NCI-H1105 (cell line): ENCODE measurements around the gene SPATS2.

Experiments
- DNase-seq: peaks from one replicate; lab custom pipeline; 2025; lab: John Stamatoyannopoulos, UW

Gene SPATS2

DNA sequence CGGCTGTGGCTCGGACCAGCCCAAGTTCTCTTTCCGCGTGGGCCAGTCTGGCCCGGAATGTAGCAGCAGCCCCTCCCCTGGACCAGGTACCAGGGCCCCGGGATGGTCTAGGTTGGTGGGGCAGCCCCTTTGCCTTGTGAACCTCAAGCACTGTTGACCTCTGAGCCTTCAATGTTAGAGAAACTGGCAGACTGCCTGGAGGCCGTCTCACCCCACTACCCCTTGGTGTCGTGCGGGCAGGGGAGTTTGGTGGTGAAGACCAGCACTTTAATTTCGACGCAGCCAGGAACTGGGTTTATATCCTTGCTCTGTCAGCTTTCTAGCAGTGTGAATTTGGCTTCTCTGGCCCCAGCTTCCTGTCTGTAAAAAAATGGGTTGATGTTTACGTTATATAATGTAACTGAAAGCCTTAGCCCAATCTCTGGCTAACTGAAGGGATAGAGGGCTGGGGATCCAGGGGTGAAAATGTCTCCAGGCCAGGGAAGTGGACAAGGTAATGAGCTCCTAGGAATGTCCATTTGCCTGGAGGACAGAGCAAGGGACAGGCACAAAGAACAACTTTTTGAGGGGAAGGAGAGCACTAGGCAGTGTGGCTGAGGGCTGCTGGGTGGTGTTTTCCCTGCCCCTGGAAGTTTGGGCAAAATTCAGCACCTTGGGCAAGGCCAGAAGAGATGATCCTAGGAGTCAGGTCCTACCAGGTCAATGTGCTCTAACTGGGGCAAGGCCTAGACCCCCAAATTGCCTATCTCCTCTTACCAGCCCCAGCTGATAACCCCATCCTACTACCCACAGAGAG, 189.3 kb downstream of the SPATS2 start:
- no peak for DNase-seq

DNA sequence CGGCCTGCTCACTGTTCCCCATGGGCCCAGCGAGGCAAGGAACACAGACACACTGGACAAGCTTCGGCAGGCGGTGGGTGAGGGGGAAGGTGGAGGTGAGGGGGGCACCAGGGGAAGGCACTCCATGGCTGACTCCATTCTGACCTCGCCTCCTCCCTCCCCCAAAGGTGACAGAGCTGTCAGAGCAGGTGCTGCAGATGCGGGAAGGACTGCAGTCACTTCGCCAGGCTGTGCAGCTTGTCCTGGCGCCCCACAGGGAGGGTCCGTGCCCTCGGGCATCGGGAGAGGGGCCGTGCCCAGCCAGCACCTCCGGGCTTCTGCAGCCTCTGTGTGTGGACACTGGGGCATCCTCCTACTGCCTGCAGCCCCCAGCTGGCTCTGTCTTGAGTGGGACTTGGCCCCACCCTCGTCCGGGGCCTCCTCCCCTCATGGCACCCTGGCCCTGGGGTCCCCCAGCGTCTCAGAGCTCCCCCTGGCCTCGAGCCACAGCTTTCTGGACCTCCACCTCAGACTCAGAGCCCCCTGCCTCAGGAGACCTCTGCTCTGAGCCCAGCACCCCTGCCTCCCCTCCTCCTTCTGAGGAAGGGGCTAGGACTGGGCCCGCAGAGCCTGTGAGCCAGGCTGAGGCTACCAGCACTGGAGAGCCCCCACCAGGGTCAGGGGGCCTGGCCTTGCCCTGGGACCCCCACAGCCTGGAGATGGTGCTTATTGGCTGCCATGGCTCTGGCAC, 190.1 kb downstream of the SPATS2 start:
- DNase-seq, result no peak

DNA sequence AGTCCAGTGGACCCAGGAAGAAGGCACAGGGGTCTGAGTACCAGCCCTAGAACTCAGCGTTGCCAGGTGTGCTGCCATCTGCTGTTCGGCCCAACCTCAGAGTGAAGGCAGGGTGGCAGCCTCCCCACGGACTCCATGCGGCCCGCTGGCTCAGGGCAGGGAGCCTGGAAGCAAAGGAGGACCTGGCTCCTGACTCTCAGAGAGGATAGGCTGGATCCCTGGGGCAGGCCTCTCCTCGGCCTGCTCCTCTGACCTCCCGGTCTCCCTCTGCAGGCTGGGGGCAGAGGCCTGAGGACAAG, 190.6 kb downstream of the SPATS2 start:
- no peak for DNase-seq

DNA sequence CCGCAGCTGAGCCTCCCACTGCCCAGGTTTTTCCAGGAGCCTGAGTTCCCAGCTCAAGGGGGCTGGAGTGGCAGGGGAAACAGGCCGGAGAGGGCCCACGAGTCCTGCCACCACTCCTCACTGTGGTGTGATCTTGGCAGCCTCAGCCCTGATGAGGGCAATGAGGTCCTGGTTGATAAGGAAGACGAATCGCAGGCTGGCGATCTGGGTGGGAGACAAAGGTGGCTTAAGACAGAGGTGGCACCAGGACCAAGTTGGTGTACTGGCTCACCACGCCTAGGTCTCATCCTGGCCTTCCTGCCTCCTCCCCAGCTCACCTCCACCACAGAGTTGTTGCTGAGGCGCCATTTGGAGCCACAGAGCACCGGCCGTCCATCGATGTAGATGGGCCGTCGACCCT, 191.3 kb downstream of the SPATS2 start:
- no peak for DNase-seq

DNA sequence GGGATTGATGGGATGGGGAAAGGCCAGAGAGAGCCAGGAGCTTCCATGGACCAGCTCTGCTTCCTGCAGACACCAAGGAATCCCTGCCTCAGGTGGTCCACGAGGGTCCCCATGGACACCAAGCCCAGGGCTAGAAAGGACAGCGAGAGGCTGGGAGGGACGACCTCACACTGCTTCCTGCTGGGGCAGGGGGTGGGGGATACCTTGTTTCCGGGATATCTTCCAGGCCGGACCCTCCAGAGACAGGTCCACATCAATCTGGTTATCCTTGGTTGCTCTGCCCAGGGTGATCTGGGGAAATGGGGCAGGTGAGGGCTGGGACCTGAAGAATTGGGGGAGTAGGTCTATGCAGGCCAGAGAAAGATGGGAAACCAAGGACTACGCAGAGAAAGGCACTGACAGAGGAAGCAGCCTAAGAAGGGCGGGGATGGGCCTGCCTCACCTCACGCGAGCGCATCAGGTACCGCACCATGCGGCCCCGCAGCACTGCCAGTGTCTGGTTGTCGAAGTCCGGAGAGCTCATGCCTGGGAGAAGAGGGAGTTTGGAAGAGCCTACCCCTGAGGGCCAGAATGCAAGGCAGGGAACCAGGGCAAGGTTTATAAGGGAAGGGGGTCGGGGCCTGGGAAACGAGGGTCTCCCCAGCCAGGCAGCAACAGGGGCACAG, 191.9 kb downstream of the SPATS2 start:
- no peak for DNase-seq

DNA sequence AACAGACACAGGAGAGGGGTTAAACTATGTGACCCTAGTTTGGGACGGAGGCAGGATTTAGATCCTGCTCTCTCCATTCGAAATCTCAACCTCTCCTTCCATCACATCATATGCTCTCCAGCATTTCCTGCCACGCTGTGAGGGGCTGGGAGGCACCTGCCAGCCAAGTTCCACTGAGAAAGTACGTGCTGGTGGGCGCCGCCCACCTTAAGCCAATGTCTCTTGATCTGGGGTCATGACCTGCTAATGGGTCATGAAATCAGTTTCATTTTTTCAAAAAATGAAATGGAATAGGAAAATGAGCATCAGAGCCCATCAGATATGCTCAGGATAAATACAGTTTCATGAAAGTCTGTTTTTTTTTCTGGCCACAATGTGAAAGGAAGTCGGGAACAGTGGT, 193.4 kb downstream of the SPATS2 start:
- DNase-seq, result no peak

DNA sequence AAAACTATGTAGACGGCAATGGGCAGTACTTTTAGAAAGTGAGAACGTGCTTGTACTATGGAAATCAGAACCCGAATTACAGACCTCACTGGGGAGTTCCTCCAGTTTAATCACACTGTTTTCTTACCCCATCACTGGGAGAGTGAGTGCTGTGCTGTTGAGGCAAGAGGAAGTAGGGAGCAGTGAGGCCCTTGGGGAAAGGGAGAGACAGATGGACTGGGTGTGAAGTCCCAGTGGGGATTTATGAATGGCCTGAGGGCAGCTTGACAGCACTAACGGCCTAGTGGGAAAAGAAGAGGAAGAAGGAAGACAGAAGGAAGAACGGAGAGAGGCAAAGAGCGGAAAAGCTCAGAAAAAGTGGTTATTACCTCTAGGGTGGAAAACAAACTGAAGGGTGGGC, 195.0 kb downstream of the SPATS2 start:
- DNase-seq, result no peak

DNA sequence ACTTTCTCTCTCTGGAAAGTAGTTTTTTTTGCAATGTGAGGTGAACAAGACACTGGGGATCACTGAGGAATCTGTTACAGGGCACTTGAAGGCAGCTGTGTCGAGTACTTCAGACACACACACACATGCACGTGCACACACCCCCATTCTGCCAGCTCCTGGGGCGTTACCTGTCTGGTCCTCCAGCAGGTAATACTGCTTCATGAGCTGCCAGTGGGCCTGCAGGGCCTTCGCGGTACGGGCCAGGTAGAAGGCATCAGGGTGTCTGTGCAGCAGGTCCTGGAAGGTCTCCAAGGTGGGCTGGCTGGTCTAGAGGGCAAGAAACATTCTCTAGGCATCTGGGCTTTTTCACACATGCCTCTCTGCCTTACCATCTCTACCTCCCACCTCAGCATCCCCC, 195.6 kb downstream of the SPATS2 start:
- DNase-seq, result no peak

DNA sequence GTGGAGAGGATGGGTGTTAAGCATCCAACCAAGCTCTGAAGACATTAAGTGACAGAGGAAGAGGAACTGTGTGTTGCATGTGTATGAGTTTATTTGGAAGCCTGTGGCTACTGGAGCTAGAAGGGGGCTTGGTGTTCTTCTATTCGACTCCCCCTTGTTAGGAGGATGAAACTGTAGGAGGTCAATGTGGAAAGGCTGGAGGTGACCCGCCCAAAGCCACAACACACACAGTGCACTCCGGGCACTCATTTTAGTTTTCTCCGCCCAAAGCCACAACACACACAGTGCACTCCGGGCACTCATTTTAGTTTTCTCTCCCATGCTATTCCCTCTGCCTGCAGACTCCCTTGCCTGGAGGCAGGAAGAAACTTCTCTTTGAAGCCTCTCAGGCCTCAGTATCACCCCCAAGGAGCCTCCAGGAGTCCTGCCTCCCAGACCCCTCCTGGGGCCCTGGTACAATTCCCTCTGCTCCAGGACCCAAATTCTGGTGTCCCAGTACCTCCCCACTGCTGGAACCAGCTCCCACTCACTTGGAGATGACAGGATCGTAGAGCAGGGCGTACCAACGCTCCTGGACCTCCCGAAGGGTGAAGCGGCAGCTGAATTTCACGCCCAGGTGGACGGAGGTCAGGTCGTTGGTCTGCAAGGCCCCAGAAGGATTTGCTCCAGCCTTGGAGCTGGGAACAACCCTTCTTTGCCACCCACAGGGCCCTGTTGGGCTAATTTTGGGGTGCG, 196.9 kb downstream of the SPATS2 start:
- DNase-seq, result no peak

DNA sequence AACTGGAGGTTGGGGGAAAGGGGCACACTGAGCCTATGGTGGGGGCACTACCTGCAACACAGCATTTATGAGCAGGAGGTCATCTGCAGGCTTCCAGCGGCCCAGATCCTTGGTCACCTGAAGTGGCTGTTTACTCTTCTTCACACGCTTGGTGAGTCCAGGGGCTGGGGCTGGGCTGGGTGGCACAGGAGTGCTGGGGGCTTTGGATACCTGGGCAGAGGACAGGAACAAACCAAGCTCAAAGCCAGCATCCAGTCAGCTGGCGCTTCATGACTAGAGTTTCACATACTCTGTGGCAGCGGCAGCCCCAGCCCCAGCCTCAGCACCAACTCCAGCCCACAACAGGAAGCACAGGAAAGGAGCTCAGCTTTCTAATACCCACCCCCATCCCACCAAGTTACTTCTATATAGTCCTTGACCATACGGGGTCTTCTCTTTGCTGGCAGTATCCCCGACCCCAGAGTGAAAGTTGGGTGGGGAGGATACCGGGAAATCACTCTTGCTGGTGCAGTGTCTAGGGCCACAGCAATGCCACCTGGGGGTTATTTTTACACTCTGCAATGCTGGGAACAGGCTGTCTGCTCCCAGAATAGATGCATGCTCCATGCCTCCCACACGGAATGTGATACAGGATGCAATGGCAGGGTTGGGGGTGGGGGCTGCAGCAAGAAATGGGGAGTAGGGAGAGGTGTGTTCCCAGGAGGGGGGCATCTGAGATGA, 197.6 kb downstream of the SPATS2 start:
- no peak for DNase-seq

DNA sequence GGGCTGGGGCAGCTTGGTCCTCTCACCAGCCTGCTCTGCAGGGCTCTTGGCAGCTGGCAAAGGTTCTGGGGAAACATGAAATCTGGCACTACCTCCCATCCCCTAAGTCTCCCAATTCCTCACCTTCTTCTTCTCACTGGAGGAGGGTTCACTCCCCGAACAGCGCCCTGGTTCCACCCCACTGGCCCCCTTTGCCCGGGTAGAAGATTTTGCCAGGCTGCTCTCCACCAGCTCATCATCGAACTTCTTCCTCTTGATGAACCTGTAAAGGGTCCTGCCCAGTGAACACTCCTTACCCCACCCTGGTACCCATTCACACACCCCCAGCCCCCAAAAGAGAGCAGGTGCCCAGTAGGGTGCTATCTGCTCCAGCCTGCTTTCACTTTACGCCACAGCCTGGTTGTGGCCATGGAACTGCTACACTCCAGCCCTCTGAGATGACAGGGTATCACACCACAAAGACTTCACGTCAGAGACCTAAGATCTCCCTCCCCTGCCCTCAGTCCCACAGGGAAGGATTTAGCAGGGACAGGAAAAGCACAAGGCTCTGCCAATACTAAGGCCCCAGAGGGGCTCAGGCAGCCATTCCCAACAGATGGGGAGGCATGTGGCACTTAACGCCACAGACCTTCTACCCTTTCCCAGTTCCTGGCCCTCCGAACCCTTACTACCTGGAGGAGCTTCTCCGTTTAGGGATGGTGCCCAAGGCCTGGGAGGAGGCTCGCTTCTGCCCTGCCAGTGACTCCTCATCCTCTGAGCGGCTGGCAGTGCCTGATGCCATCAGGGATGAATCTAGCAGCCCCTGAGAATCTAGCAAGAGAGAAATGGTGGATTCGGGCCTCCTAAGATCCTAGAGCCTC, 198.4 kb downstream of the SPATS2 start:
- no peak for DNase-seq

DNA sequence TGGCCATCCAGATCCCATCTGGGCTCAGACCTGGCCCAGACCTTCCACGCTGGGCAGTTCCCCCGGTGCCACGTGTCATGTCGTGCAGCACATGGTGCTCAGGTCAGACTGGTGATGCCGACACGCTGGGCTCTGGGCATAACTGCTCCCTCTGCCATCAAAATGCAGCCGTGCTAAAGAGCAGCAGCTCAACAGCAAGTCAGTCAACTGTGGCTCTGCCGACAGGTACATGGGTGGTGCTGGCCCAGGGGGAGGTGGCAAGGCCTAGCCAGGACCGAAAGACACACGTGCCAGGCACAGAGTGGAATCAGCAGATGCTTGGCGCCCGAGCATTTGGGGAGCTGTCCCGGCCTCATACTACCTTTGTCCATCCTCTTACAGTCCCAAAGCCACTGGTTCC, 199.1 kb downstream of the SPATS2 start:
- no peak for DNase-seq

DNA sequence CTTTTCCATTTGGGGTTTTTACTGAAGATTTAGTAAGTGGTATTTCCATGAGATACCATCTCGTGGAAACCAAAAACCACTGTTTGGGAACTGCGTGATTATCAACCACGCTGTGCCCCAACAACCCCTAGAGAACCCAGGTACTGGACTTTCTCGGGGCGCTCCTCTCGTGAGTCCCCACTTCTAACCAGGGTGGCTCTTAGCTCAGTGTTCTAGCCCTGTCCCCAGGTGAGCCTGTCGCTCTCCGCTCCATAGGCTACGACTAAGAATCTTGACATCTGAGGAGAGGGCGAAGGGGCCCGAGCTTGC, 200.0 kb downstream of the SPATS2 start:
- DNase-seq, result no peak

DNA sequence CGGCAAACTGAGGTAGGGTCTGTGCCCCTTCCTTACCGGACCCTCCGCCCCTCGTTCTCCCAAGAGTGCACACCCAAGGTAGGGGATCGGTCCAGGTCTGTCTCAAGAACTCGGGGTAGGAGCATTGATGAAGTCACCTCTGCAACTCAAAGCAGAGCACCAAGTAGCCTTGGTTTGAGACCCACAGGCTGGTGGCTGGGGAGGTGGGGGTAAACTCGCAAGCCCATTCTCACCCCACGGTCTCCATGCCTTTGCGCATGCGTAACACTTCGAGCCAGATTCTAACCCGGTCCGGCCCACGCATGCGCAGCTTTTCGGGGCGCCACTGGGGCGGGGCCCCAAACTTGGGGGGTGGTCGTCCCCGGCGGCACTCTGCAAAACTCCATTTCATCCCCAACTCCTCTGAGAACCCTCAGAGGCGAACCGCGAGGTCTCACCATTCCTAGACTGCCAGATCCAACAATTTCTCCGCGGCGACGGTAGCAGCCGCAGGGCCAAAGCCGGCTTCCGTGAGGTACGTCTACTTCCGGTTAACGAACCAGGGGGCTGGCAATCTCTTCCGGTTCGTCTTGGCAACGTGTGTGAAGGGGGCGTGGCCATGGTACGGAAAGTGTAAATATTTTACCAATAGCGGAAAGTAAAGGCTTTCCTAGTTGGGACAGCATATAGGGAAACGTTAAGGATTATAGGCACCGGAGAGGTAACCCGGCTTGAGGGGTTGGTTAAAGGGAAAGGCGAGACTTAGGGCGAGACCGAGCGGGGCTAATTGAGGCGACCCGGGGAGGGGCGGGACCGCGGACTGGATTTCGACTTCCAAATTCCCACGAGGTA, 200.6 kb downstream of the SPATS2 start, which contains the start of gene MCRS1:
Gene MCRS1, minus strand, starts transcription at position 532 of the 831 bp plus-strand sequence. CDS start 1,411 bp downstream, outside the sequence.
- peak; percentile 72 for DNase-seq

DNA sequence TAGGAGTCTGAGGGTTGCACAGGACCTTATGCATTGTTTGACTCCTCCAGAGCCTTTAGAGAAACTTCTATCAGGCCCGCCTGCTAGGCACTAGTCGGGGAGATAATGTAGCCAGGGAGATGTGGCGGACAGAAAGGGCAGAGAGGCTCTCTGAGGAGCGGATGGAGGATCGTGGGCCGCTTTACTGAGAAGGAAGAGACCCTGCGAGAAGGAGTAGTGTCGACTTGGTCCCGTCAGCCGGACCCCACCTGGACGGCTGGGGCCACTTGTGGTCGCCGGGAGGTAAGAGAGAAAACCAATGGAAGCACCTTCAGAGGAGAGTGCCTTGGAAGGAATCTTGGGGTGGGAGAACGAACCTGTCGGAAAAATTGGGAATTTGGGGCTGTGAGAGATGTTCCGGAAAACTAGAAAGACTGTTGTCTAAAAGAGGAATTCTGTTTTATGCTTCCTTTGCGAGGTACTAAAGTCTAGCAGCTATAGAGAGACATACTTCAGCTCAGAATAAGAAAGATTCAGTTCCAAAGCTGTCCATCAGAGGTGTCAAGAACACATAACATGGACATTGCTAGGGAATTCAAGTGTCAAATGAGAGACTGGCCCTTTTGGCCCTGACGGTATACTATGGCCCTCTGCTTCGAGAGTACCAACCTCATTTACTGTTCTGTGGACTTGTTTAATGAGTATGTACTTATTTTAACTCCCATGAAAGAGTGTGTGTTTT, 201.3 kb downstream of the SPATS2 start:
- DNase-seq, result no peak
